GM21515 (cell line): ENCODE results near the gene DEPP1.

ENCODE experiments used
- ATAC-seq: cut with Tn5 transposase; IDR thresholded peaks from one replicate; pipeline ENCODE4 v1.9.1; 2021; ENCODE audit not compliant: unreplicated experiment

Gene DEPP1

DNA sequence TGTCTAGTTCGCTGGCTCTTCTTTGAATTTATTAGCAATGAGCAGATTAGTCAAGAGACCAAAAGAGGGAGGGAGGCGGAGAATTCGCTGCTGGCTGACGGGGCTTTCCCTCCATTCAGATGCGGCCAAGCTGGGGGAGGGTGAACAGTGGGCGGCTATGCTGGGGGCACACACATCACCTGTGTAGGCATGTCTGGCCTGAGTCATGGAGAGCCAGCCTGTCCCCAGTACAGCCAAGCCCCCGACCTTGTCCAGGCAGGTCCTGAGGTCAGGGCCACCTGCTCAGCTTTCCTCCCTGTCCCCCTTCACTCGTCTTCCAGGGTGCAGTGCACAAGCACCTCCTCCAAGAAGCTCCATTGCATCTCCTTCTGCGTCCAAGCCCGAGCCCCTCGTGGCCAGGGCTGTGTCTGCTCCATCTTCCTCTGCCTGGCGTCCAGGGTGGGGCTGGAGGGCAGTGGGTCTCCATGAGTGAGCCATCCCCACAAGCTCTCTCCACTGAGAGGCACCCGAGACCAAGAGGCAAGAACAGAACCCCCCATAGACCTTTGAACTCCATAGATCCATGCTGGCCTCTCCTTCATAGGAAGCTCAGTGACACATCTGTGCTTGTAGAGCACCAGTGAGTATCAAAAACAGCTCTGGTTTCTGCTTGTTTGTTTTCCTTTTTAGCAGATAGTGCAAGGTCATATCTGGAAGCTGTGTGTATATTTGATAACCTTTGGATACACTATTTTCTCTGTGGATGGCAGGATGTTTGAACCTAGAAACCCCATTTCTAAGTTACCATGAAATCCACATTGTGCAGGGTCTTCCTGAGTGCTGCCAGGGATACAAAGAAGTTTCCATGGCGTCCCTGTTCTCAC lies 1.9 kb upstream of the DEPP1 start:
- ATAC-seq: no peak

DNA sequence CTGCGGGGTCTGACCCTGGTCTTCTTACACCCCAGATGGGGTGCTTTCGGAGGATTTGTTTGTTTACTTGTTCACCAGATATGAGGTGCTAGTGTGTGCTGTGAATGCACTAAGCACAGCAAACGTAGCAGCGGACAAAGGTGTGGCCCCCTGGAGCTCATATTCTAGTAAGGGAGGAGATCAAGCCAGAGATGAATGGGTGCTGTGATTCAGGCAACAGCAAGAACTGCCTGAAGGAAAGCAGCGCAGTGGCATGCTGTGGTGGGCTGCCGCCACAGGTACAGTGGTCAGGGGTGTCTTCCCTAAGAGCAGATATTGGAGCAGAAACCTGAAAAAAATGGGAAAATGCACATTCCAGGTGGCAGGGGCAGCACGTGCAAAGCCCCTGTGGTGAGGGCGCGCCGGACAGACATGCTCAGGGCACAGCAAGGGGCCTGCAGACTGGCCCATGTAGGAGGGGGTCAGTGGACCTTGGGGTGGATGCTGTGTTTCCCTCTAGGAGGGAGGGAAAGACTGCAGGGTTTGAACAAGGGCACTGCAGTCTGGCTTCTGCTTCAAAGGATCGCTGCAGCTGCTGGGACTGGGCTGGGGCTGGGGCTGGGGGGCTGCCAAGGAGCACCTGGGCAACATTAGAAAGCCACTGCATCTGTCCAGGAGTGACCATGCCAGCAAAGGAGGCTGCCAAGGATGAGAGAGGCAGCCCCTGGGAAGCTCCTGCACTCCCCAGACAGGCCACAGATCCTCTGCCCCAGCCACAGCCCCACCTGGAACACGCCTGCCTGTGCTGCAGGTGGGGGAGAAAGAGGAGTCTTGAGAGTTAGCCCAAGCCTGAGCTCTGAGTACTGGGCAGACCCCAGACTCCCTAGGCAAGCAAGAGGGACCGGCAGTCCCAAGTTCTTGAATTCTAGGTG lies 927 bp upstream of the DEPP1 start:
- no peak for ATAC-seq

GRCh38 chr10:44978213-44978569 lies 418 bp downstream of the DEPP1 start:
- no peak for ATAC-seq

GRCh38 chr10:44977287-44978212 lies 1.1 kb downstream of the DEPP1 start:
- no peak for ATAC-seq

- ATAC-seq: no peak
Observed at GRCh38 chr10:44976352-44977198, 2.0 kb downstream of the DEPP1 start.

GRCh38 chr10:44975431-44976331 lies 2.9 kb downstream of the DEPP1 start:
- ATAC-seq: no peak

GRCh38 chr10:44974628-44975430 lies 3.8 kb downstream of the DEPP1 start:
- ATAC-seq: peak; percentile 70

DNA sequence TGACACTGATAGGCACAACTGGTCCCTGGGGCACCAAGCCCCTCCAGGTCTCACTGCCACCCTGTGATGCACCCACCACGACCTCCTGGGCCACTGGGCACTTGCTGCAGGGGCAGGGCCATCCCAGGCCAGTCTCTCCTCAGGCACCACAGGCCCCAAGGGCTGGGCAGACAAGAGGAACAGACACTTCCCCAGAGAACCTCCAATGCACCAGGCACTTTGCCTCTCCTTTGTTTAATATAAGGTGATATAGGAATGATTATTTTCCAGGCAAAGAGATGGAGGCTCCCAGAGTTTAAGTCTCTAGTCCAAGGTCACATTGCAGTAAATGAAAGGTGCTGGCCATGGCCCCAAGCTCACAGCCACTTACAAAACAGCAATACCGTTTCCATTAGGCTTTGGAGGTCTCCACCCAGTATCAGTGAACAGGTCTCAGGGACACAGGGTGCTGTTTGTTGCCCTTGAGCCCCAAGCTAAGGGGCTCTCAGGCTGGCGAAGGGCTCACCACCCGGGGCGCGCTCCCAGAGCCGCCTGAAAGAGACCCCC lies 4.5 kb downstream of the DEPP1 start:
- no peak for ATAC-seq

DNA sequence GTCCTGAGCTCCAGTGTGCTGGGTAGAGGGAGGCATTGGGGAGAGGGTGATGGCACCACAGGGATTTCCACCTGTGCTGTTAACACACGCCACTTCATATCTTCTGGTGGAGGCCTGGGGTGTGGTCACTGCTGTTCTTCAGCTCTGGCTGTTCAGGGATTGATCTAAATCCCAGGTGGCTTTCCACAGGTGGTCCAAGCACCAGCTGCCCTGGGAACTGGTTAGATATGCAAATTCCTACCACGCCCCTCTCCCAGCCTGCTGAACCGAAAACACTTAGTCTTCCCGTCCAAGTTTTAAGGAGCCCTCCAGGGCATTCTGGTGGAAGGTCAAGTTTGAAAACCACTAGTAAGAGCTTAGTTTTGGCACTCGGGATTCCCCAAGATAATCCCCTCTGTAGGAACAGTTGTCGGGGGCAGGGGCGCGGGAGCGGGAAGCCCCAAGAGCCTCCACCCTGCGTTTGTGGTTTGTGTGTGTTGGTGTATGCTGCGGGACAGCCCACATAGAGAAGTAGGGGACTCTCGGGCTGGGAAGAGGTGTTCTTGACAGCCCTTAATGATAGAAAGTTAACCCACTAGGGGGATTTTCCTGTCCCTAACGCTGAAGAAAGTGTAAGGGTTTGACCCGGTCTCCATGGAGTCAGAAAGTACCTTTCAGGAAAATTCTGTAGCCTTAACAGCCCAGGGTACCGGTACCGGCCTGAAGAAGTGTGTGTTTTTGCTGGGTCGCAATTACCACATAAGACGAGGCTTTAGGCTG lies 5.1 kb downstream of the DEPP1 start:
- no peak for ATAC-seq

- ATAC-seq: no peak
Observed at GRCh38 chr10:44972874-44973306, 5.7 kb downstream of the DEPP1 start.

- ATAC-seq: no peak
Observed at GRCh38 chr10:44971935-44972757, 6.5 kb downstream of the DEPP1 start.

GRCh38 chr10:44971434-44971833 lies 7.2 kb downstream of the DEPP1 start:
- no peak for ATAC-seq

DNA sequence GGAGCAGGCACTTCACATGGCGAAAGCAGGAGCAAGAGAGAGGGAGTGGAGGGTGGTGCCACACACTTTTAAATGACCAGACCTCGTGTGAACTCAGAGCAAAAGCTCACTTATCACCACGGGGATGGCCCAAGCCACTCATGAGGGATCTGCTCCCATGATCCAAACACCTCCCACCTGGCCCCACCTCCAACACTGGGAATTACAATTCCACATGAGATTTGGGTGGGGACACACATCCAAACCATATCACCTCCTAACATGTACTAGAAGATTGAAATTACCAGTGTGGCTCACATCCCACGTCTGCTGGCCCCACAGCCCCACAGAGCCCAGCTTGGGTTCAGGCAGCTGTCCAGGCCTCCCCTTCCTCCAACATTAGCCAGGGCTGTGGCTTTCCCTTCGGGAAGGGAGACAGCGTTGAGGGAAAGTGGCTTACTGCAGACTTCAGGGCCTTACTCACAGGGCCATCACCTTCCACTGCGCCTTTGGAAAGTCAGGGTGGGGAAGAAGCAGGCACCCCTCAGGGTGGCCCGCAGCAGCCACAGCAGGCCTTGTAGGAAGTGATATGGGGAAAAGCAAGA lies 7.7 kb downstream of the DEPP1 start:
- no peak for ATAC-seq

GRCh38 chr10:44969854-44970253 lies 8.8 kb downstream of the DEPP1 start:
- no peak for ATAC-seq

GRCh38 chr10:44968500-44969400 lies 9.9 kb downstream of the DEPP1 start:
- no peak for ATAC-seq
